Activated T-cell treated with anti-CD3 and anti-CD28 coated beads, Interleukin-2, amount 50 U/mL, for 72 hours (primary cell): ENCODE results near the gene PLB1. TPM values are rescaled to one million over a fixed set of nuclear protein-coding genes. Genes with fewer than 3 reads are reported as not detected.

ENCODE experiments used
- ATAC-seq, 2 donors: fragments of 150-1000 bp; cut with Tn5 transposase; replicated peaks in 1 of 2; 2 replicates each; pipeline ENCODE4 v1.10.0; 2021; ENCODE audit warnings: moderate library complexity in 2 of 2, mild to moderate bottlenecking in 1 of 2
- DNase-seq, 2 donors: peaks; one replicate each; pipeline ENCODE4 v3.0.0; 2021 to 2022; ENCODE audit warnings: mixed read lengths in 1 of 2
- H3K27ac Mint-ChIP-seq: one replicate; pipeline ENCODE4 v1.8.0; 2022; ENCODE audit warnings: mild to moderate bottlenecking, moderate library complexity, mixed read lengths
- H3K27me3 Mint-ChIP-seq: one replicate; pipeline ENCODE4 v1.8.0; 2022; ENCODE audit warnings: low read depth, mixed read lengths
- H3K36me3 Mint-ChIP-seq, 2 donors: one replicate each; pipeline ENCODE4 v1.8.0; 2022; ENCODE audit warnings: mixed read lengths in 2 of 2, mild to moderate bottlenecking in 1 of 2; ENCODE audit not compliant: insufficient read depth in 2 of 2
- H3K4me1 Mint-ChIP-seq: one replicate; pipeline ENCODE4 v1.8.0; 2022; ENCODE audit warnings: low read depth, mixed read lengths
- H3K4me3 Mint-ChIP-seq, 2 donors: one replicate each; pipeline ENCODE4 v1.8.0; 2022; ENCODE audit warnings: mild to moderate bottlenecking in 2 of 2, mixed read lengths in 2 of 2, moderate library complexity in 2 of 2
- H3K9me3 Mint-ChIP-seq, 2 donors: one replicate each; pipeline ENCODE4 v1.8.0; 2022; ENCODE audit warnings: mixed read lengths in 2 of 2
- total RNA-seq, 2 donors: library from RNA; stranded (reverse); gene quantifications; one replicate each; pipeline ENCODE4 v1.2.3, GENCODE V29; 2022

The PLB1 gene
- total RNA-seq, 2 donors from 2014 or later = 0.72 to 1.9 TPM

- ATAC-seq (no peak), DNase-seq (no peak)
- Mint-ChIP-seq H3K27me3 (peaks cover 69% of the 10 kb centered on the region), H3K9me3 (peaks cover 10 to 13% of the 10 kb centered on the region in 2 donors), H3K27ac (no peak overlapping the region), H3K4me3 (no peak overlapping the region), H3K36me3 (peaks cover 13 to 17% of the 10 kb centered on the region in 2 donors), H3K4me1 (no peaks in the 10 kb centered on the region)
Measured at GRCh38 chr2:28515176-28515751, 19.4 kb downstream of the PLB1 start.

DNA sequence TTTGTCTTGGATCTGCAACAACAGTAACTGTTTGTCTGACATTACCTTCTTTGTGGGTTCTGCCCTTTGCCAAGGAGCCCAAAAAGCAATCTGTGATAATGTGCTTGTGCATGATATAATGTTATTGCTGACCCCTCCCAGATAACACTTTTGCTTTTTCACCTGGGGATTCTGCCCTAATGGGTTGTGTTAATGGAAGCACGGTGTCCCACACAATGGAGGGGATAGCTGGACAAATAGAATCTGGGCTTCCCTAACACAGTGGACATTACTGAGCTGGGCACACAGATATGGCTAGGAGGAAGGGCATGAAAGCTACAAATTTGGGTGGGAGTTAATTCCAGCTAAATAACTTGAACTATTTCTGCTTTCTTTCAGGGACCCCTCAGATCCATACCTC lies 20.6 kb downstream of the PLB1 start:
- Mint-ChIP-seq H3K27me3 (peaks cover 78% of the 10 kb centered on the region), H3K4me3 (no peak overlapping the region), H3K4me1 (no peaks in the 10 kb centered on the region), H3K9me3 (peaks cover 10 to 13% of the 10 kb centered on the region in 2 donors), H3K36me3 (peaks cover 13 to 17% of the 10 kb centered on the region in 2 donors), H3K27ac (no peak overlapping the region)
- DNase-seq = no peak
- no peak for ATAC-seq

GRCh38 chr2:28516950-28517349 lies 21.1 kb downstream of the PLB1 start:
- Mint-ChIP-seq H3K4me3 (no peak overlapping the region), H3K27ac (no peak overlapping the region), H3K4me1 (no peaks in the 10 kb centered on the region), H3K9me3 (peaks cover 9 to 10% of the 10 kb centered on the region in 2 donors), H3K27me3 (peaks cover 80% of the 10 kb centered on the region), H3K36me3 (peaks cover 11 to 16% of the 10 kb centered on the region in 2 donors)
- DNase-seq = no peak
- no peak for ATAC-seq

GRCh38 chr2:28521663-28522062 lies 25.8 kb downstream of the PLB1 start:
- Mint-ChIP-seq H3K4me1 (no peaks in the 10 kb centered on the region), H3K36me3 (no peaks in the 10 kb centered on the region), H3K27me3 (peaks cover 80% of the 10 kb centered on the region), H3K27ac (no peak overlapping the region), H3K9me3 (no peaks in the 10 kb centered on the region), H3K4me3 (no peak overlapping the region)
- DNase-seq (no peak), ATAC-seq (no peak)

- Mint-ChIP-seq H3K36me3 (no peaks in the 10 kb centered on the region), H3K4me3 (no peak overlapping the region), H3K9me3 (no peaks in the 10 kb centered on the region), H3K4me1 (no peaks in the 10 kb centered on the region), H3K27ac (no peak overlapping the region), H3K27me3 (peaks cover 77% of the 10 kb centered on the region)
- ATAC-seq = no peak
- no peak for DNase-seq
Measured at GRCh38 chr2:28522481-28522880, 26.6 kb downstream of the PLB1 start.

DNA sequence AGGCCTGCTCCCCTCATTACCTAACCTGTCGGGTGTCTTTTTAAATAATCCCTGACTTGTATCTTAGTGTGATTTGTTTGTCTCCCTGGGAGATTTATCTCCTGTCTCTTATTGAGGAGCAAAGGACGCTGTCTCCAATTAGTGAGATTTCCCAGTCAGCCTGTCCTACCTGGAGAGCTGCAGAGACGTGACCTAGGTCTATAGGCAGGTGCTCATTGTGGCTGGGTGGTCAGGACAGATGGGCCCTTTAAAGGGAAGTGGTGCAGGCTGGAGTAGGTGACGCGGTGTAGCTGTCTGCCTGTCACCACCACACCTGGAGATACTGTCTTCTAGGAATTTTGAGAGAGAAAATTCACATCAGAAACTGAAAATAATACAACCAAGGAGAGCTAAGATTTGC lies 28.0 kb downstream of the PLB1 start:
- Mint-ChIP-seq H3K4me3 (no peak overlapping the region), H3K27ac (no peak overlapping the region), H3K36me3 (no peaks in the 10 kb centered on the region), H3K27me3 (peaks cover 64% of the 10 kb centered on the region), H3K9me3 (no peaks in the 10 kb centered on the region), H3K4me1 (no peaks in the 10 kb centered on the region)
- DNase-seq (no peak), ATAC-seq (no peak)

DNA sequence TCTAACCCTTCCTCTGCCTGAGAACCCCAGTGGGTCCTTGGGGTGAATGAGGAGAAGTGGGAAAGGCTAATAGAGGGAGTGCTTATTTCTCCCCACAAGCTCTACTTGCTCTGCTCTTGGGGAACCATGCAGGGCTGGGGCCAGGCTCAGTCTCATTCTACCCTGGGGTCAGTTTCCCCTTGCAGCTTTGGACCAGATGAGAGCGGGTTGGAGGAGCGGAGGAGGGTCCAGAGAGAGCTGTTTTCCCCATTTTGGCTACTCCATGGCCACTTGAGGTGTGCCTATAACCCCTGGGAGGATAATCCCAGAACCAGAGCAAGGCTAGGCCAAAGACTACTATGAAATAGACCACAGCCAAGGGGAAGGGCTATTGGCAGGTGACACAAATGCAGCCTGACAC lies 29.6 kb downstream of the PLB1 start:
- no peak for ATAC-seq
- no peak for DNase-seq
- Mint-ChIP-seq H3K4me1 (no peaks in the 10 kb centered on the region), H3K4me3 (no peak overlapping the region), H3K36me3 (no peaks in the 10 kb centered on the region), H3K9me3 (no peaks in the 10 kb centered on the region), H3K27me3 (peaks cover 52% of the 10 kb centered on the region), H3K27ac (no peak overlapping the region)

DNA sequence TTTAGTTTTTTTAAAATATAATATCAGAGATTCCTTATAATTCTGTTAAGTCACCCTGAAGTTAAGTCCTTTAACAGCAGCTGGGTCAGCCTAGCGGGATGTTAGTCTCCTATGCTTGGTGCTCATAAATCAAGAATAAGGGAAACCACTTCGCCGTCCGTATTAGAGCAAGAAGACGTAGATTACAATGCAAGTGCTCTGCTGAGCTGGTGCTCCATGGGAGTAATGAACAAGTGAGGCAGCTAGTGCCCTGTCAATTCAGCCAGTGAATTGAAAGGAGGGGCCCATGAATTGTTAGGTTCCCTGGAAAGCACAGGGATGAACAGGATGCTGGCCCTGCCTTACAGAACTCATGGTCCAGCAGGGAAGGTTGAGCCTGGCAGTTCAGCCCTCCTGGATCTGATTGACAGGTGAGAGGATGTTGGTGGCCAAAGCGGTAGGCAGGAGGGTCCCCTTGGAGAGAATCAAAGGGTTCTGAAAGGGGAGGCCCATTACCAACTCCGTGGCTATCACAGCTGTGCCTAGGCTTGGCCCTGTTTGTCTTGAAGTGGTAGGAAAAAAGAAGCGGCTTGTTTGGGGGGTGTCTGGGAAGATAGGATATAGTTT lies 30.8 kb downstream of the PLB1 start:
- Mint-ChIP-seq H3K4me3 (no peak overlapping the region), H3K27me3 (peaks cover 41% of the 10 kb centered on the region), H3K27ac (no peak overlapping the region), H3K36me3 (no peaks in the 10 kb centered on the region), H3K9me3 (no peaks in the 10 kb centered on the region), H3K4me1 (no peaks in the 10 kb centered on the region)
- DNase-seq (no peak), ATAC-seq (no peak)

DNA sequence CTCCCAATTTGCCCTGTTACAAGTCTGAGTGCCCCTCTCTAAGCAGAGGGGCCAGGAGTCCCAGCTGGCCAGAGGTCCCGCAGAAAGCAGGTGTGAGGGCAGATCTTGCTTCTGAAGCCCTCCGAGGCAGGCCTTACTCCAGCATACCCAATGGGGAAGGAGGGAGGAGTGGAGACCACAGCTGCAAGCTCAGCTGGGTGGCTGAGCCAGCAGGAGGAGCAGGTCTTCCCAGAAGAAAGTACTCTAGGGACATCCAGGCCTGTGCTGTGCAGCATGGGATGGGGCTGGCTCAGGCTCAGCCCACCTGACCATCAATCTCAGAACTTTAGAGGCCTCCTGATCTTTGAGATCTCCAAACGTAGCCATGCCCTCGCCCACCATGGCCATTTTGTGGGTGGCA lies 31.3 kb downstream of the PLB1 start:
- no peak overlapping the region for H3K4me3 Mint-ChIP-seq
- peaks cover 35% of the 10 kb centered on the region for H3K27me3 Mint-ChIP-seq
- H3K4me1 Mint-ChIP-seq = no peaks in the 10 kb centered on the region
- no peak overlapping the region for H3K27ac Mint-ChIP-seq
- ATAC-seq (no peak), DNase-seq (no peak)
- no peaks in the 10 kb centered on the region for H3K9me3 Mint-ChIP-seq
- no peaks in the 10 kb centered on the region for H3K36me3 Mint-ChIP-seq

- H3K4me1 Mint-ChIP-seq = no peaks in the 10 kb centered on the region
- H3K4me3 Mint-ChIP-seq = no peak overlapping the region
- no peak for ATAC-seq
- H3K9me3 Mint-ChIP-seq = no peaks in the 10 kb centered on the region
- H3K27ac Mint-ChIP-seq = no peak overlapping the region
- DNase-seq = no peak
- H3K36me3 Mint-ChIP-seq = no peaks in the 10 kb centered on the region
- H3K27me3 Mint-ChIP-seq = peaks cover 32% of the 10 kb centered on the region
Measured at GRCh38 chr2:28528206-28528605, 32.3 kb downstream of the PLB1 start.

DNA sequence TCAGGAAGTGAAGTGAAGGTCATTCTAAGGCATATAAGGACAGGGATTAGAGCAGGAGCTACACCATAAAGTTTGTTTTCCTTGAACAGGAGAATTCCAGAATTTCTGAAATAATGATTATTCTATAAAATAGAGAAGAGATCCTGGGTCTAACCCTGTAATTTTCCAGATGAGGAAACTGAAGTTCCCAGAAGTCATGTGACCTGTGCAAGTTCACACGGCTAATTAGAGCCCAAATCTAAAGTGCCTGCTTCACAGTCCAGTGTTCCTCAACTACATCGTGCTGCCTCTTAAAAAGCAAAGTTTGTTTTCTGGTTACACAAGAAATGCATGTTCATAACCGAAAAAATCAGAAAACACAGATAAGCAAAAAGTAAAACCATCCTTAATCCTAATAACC lies 34.9 kb downstream of the PLB1 start:
- H3K36me3 Mint-ChIP-seq = no peaks in the 10 kb centered on the region
- no peak for DNase-seq
- ATAC-seq = no peak
- H3K4me1 Mint-ChIP-seq = no peaks in the 10 kb centered on the region
- peaks cover 18% of the 10 kb centered on the region for H3K27me3 Mint-ChIP-seq
- no peak overlapping the region for H3K4me3 Mint-ChIP-seq
- H3K27ac Mint-ChIP-seq = no peak overlapping the region
- H3K9me3 Mint-ChIP-seq = no peaks in the 10 kb centered on the region

DNA sequence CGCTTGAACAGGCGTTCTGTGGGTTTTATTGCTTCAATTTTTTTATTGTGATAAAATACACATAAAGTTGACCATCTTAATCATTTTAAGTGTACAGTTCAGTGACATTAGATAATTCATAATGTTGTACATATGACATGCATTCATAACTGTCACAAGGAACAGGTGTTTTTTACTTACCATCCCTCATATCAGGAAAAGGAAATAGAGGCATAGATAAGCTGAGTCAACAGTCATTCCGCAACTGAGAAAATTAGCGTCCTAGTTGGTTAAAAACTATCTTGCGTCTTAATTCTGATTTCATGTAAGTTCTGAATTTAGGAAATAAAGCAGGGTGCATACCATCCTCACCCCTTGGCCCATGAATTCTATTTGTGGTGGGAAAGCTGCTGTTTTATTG lies 36.5 kb downstream of the PLB1 start:
- Mint-ChIP-seq H3K27me3 (peaks cover 17% of the 10 kb centered on the region), H3K36me3 (no peaks in the 10 kb centered on the region), H3K4me3 (no peak overlapping the region), H3K4me1 (no peaks in the 10 kb centered on the region), H3K9me3 (no peaks in the 10 kb centered on the region), H3K27ac (no peak overlapping the region)
- ATAC-seq (no peak), DNase-seq (no peak)

DNA sequence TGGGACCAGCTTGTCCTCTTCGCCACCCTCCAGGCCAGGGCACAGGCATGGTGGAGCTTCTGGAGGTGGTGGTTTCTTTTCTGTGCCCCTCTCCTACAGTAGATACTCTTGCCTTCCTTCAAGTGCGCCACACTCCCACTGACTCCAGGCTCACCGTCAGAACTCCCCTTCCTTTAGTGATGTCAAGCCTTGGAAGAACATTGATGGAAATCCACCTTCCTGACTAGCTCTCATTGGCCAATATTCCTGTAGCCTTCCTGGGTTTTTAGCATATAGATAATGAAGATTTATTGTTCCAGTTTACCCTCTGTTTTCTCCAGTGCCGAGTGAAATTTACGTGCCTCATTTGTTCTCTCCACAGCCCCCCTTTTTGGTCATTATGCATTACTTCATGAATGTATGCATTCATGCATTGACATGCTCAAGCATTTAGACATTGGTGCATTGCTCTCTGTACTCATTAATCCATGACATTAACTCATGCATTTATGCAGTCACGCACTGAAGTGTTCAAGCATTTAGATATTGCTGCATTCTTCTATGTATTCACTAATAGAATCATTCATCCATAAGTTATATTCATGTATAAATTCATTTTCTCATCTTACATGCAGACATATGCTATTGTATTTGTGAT lies 37.3 kb downstream of the PLB1 start:
- Mint-ChIP-seq H3K27me3 (peaks cover 17% of the 10 kb centered on the region), H3K9me3 (no peaks in the 10 kb centered on the region), H3K27ac (no peak overlapping the region), H3K36me3 (no peaks in the 10 kb centered on the region), H3K4me1 (no peaks in the 10 kb centered on the region), H3K4me3 (no peak overlapping the region)
- no peak for DNase-seq
- no peak for ATAC-seq

- Mint-ChIP-seq H3K4me1 (no peaks in the 10 kb centered on the region), H3K4me3 (no peak overlapping the region), H3K27ac (no peak overlapping the region), H3K27me3 (peaks cover 17% of the 10 kb centered on the region), H3K36me3 (no peaks in the 10 kb centered on the region), H3K9me3 (no peaks in the 10 kb centered on the region)
- ATAC-seq (no peak), DNase-seq (no peak)
Measured at GRCh38 chr2:28534817-28535216, 39.0 kb downstream of the PLB1 start.
